NCI-H2107 (cell line): Measurements from ENCODE around the gene ETV2.
A peak's percentile ranks its signal among the peaks of the same experiment; 100 is the strongest.
"Not testable (repeated sequence)": the region's sequence is repeated elsewhere in the genome, so short reads cannot be mapped to it uniquely, and the experiment has no call there.

Experiments
- DNase-seq: peaks from one replicate; lab custom pipeline; 2025; lab: John Stamatoyannopoulos, UW

ETV2 gene

DNA sequence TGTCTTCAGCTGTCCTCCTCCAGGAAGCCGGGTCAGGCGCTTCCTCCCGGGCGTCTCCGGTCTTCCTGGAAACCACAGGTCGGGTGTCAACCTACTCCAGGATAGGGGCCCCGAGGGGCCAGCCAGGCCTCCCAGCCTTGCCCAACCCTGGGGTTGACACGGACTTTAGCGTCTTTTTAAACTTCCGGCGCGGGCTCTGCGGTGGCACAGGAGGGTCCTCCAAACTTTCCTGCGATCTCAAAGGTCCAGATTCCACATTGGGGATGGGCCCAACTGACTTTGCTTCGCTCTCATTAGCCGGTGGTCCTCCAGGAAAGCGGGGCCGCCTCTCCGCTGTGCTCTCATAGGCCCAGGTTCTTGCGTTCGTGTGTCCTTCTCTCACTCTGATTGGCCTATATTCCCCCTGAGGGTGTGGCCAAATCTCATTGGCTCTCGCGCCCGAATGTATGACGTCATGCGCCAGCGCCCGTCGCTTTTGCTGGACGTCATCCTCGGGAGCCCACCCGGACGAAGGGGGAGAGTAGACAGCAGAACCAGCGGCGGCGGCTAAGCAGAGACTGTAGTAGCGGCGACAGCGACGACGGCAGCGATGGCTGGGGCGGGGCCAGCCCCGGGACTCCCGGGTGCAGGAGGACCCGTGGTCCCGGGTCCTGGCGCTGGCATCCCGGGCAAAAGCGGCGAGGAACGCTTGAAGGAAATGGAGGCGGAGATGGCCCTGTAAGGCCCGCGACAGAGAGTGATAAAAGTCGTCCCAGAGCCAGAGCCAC is 12.8 kb upstream of the ETV2 start, which contains the start of gene RBM42:
Gene RBM42 (plus strand): TSS at position 472 of the 767 bp plus-strand sequence. CDS start 118 bp downstream, at position 590.
- DNase-seq = peak; percentile 93

DNA sequence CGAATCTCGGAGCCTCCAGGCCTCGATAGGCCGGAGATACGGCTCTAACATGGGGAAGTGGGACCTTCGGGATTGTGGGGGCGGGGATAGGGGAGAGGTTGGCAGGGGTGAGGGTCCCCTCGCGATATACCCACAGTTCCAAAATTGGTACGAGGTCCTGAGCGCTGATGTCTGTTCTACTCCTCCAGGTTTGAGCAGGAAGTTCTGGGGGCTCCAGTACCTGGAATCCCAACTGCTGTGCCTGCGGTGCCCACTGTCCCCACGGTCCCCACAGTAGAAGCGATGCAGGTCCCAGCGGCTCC is 12.3 kb upstream of the ETV2 start:
- no peak for DNase-seq

DNA sequence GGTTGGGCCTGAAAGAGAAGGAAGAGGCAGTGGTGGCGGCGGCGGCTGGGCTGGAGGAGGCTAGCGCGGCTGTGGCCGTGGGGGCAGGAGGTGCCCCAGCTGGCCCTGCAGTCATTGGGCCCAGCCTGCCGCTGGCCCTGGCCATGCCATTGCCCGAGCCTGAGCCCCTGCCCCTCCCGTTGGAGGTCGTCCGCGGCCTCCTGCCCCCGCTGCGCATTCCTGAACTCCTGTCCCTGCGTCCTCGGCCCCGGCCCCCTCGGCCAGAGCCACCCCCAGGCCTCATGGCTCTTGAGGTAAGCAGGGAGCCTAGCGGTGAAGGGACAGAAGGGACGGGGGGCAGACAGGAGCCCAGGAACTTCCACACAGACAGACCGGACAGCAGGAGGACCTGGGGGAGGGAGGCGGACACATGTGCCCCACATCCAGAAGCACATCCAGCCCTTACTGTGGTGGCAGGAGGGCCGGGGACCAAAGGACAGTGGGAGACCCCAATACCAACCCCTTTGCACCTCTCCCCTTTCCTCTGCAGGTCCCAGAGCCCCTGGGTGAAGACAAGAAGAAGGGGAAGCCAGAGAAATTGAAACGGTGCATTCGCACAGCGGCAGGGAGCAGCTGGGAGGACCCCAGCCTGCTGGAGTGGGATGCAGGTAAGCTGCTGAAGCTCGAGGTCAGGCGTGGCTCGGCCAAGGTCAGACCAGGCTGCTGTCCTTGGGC is 7.7 kb upstream of the ETV2 start:
- DNase-seq = no peak

DNA sequence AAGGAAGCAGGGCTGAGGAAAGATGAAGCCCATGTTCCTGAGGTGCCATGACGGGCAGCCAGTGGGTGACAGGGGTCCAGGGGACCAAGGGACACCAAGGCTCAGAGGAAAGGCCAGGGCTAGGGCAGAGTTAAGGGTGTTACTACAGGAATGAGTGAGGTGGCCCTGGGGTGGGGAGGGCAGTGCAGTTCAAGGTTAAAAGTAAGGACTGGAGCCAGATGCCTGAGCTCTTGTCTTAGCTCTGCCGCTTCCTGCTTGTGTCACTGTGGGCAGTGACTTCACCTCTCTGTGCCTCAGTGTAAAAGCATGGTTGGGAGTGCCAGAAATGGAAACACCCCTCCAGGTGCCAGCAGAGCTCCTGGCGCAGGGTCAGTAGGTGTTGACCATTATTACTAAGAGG is 4.9 kb upstream of the ETV2 start:
- no peak for DNase-seq

DNA sequence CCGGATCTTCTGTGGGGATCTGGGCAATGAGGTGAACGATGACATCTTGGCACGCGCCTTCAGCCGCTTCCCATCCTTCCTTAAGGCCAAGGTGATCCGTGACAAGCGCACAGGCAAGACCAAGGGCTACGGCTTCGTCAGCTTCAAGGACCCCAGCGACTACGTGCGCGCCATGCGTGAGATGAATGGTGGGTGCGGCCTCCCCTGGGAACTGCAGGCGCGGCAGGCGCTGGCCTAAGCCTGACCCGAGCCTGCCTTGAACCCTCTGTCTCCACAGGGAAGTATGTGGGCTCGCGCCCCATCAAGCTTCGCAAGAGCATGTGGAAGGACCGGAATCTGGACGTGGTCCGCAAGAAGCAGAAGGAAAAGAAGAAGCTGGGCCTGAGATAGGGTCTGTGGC is 4.4 kb upstream of the ETV2 start:
- no peak for DNase-seq

DNA sequence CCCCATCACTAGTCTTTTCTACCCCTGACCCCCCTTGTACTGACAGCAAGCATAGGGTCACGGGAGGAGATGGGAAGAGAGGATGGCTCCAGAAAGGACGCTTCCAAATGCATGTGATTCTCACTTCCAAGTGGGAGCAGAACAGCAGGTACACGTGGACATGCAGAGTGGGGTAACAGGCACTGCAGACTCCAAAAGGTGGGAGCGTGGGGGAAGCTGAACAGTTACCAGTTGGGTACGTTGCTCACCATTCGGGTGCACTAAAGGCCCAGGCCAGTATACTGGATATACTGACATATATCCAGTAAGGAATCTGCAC is 2.3 kb upstream of the ETV2 start:
- no peak for DNase-seq

DNA sequence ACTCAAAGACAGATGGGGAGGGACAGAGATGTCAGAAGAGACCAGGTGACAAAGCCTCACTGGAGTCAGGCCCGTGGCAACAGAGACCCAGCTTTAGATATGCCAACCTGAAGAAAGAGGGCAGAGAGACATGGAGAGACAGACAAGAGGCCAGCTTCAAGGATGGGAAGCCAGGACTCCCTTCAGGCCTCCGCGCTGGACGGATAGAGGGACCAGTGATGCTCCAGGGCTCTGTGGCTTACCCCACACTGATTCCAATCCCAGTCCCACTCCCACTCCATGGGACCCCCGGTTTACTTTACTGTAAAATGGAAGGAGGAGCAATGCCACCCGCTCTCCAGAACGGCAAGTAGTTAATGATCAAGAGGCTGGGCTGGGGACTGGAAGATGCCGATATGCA is 1.7 kb upstream of the ETV2 start:
- no peak for DNase-seq

DNA sequence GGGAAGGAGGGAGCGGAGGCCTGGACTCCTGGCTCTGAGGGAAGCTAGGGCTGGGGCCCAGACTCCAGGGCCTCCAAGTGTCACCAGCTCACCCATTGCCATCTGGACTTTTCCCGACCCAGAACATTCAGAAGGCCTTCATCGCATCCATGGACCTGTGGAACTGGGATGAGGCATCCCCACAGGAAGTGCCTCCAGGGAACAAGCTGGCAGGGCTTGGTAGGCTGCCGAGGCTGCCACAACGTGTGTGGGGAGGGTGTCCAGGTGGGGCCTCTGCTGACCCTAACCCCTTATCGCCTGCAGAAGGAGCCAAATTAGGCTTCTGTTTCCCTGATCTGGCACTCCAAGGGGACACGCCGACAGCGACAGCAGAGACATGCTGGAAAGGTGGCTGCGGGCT is 767 bp downstream of the ETV2 start:
- DNase-seq = no peak

DNA sequence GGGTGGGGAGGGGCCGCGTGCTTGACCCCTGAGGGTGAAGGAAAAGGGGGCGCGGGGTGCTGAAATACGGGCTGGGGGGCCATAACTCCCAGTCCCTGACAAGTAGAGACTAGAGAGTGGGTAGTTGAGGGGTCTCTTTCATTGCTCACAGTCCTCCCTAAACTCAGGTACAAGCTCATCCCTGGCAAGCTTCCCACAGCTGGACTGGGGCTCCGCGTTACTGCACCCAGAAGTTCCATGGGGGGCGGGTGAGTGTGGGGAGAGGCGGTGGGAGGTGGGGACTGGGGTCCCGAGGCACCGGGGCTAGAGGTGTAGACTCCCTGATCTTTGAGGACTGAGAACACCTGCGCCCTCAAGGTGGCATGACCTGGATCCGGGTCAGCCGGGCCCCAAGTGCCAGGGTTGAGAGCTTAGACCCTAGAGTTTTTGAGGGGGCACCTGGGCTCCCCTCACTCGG is 1.3 kb downstream of the ETV2 start:
- DNase-seq = no peak

DNA sequence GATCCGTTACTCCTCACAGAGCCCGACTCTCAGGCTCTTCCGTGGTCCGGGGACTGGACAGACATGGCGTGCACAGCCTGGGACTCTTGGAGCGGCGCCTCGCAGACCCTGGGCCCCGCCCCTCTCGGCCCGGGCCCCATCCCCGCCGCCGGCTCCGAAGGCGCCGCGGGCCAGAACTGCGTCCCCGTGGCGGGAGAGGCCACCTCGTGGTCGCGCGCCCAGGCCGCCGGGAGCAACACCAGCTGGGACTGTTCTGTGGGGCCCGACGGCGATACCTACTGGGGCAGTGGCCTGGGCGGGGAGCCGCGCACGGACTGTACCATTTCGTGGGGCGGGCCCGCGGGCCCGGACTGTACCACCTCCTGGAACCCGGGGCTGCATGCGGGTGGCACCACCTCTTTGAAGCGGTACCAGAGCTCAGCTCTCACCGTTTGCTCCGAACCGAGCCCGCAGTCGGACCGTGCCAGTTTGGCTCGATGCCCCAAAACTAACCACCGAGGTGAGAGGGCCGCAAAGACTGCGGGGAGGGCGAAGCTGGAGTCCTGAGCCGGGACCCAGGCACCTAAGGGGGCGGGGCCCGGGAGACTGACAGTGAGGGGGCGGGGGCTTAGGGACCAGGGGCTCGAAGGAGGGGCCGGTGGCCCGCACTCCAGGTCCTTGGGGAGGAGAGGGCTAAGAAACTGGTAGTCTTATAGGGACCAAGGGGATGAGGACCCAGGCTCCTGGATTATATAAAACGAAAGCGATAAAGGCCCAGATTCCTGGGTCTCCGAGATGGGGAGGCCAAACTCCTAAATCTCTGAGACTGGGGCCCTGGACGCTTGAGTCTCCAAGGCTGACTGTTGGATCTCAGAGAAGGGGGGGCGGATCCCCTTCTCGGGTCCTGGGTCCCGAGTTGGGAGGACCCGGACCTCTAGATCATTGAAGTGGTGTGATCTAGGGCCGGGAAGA is 2.0 kb downstream of the ETV2 start:
- DNase-seq = peak; percentile 34

DNA sequence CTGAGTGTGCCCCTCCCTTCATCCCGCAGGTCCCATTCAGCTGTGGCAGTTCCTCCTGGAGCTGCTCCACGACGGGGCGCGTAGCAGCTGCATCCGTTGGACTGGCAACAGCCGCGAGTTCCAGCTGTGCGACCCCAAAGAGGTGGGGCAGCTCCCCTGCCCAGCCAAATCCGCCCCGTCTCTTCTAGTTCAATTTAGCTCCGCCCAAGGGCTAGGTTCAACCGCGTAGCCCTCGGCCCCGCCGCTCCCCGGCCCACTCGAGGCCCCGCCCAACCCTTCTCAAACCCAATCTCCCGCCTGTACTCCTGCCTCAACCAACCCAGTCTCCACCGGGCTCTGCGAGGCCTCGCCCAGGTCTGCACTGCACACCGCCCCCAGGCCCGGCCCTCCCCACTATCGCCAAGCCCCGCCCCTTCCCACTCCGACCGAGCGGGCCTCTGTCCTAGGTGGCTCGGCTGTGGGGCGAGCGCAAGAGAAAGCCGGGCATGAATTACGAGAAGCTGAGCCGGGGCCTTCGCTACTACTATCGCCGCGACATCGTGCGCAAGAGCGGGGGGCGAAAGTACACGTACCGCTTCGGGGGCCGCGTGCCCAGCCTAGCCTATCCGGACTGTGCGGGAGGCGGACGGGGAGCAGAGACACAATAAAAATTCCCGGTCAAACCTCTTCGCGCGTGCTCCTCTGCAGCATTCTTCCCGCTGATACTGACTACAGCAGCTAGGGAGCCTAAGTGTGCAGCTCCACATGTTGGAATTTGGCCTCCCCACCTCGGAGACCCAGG is 2.9 kb downstream of the ETV2 start:
- DNase-seq = peak; percentile 76

DNA sequence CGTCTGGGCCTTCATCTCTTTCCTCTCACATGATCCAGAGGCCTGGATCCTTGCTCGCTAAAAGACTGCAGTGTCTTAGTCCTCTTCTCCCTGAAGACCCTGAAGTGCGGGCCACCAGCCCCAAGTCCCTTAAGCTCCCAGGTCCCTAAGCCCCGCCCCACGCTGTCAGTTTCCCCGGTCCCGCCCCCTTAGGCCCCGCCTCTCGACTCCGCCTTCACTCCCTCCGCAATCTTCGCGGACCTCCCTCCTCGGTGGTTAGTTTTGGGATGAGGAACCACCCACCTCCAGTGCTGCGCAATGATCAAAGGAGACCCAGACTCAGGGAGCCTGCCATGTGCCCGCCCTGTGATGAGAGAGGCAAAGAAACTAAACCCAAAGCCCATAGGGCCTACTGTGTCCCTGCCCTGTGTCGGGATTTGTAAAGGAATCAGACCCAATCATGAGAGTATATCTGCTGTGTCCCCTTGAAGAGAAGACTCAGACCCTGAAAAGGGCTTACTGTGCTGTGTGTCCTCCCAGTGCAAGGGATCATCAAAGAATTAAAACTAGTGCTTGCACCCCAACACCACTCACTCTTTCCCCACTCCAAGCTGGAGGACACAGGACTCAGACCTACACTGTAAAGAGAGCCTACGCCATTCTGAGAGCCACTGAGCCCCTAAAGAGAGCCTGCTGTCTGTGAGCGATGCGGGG is 3.6 kb downstream of the ETV2 start:
- no peak for DNase-seq

DNA sequence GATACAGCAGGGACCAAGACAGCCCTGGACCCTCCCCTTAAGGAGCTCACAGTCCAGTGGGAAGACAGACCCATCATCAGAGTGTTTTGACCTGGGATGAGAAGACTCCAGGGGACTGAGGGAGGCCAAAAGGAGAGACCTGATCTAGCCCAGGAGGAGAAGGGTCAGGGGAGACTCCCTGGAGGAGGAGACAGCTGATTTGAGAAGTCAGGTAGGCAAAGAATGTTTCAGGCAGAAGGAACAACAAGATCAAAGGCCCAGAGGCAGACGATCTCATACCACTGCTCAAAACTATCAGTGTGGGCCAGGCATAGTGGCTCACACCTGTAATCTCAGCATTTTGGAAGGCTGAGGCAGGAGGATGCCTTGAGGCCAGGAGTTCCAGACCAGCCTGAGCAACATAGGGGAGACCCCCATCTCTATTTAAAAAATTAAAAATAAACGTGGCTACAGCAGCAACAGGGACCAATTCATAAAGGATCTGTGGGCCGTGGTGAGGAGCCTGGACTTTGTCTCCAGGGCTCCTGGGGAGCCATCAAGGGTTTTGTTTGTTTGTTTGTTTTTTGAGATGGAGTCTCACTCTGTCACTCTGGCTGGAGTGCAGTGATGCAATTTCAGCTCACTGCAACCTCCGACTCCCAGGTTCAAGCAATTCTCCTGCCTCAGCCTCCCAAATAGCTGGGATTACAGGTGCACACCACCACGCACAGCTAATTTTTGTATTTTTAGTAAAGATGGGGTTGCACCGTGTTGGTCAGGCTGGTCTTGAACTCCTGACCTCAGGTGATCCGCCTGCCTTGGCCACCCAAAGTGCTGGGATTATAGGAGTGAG is 4.4 kb downstream of the ETV2 start:
- no peak for DNase-seq

DNA sequence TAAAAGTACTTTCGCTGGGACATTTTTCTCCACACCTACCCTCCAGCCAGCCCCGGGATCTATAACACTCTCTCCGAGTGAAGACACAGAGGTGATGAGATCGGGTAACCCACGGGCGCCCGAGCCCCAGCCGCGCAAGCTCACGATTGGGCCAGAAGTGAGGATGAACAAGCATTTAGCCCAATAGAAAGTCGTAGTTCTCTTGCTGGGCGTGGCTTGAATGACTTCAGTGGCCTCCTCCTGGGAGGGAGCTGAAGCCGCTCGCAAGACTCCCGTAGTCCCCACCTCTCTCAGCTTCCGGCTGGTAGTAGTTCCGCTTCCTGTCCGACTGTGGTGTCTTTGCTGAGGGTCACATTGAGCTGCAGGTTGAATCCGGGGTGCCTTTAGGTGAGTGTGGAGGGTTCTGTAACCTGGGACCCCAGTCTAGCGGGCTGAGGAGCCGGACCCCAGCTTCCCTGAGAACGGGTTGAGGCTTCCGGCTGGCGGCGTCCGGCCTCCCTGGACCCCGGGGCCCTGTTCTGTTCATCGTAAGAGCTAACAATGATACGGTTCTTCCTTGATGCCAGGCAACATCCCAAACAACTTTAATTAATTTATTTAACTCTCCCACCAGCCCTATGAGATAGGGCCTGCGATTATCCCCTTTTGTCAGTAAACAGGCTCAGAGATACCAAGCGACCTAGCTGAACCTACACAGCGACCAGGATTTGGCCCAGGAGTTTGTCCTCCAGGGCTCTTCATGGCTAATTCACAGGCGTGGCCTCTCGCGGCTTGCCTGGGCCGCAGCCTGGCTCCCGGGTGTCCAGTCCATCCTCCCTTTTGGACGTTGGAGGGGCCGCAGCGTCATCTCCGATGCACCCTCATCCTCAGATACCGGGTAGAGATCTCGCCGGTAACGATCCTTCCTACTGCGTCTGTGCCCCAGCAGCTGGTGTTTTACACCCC is 6.7 kb downstream of the ETV2 start, which contains the start of gene COX6B1:
Gene COX6B1 (plus strand): TSS at position 307 of the 945 bp plus-strand sequence. CDS start 2,921 bp downstream, outside the sequence.
- DNase-seq = peak; percentile 94

DNA sequence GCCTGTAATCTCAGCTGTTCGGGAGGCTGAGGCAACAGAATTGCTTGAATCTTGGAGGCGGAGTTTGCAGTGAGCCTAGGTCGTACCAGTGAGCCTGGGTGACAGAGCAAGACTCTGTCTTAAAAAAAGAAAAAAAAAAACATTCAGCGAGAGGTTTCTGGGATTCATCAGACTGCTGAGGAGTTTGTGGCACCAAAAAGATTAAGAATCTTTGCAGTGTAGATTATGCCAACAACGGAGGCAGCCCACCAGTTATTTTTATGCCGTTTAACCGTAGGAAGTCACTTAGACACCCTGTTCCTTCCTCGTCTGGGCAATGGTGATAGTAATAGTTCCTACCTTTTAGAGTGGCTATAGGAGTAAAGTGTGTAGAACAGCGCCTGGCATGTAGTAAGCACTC is 9.0 kb downstream of the ETV2 start:
- DNase-seq = no peak

DNA sequence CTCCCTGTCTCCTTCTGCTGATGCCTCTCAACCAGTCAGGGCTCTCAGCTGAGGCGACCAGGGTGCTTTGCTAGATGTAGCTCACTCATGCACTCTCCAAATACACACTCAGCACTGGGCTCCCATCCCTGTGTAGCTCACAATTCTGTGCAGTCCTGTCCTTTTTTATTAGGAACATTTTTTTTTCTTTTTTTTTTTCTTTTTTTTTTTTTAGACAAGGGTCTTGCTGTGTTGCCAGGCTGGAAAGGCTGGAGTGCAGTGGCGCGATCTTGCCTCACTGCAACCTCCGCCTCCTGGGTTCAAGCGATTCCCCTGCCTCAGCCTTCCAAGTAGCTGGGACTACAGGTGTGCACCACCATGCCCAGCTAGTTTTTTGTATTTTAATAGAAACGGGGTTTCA is 13.3 kb downstream of the ETV2 start:
- DNase-seq = not testable (repeated sequence)

DNA sequence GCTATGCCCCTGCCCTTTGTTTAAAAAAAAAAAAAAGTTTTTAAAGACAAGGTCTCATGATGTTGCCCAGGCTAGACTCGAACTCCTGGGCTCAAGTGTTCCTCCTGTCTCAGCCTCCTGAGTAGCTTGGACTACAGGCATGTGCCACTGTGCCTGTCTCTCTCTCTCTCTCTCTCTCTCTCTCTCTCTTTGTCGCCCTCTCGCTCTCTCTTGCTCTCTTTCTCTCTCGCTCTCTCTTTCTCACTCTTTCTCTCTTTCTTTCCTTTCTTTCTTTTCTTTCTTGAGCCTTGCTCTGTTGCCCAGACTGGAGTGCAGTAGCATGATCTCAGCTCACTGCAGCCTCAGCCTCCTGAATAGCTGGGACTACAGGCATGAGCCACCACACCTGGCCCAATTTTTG is 14.1 kb downstream of the ETV2 start:
- DNase-seq = no peak

DNA sequence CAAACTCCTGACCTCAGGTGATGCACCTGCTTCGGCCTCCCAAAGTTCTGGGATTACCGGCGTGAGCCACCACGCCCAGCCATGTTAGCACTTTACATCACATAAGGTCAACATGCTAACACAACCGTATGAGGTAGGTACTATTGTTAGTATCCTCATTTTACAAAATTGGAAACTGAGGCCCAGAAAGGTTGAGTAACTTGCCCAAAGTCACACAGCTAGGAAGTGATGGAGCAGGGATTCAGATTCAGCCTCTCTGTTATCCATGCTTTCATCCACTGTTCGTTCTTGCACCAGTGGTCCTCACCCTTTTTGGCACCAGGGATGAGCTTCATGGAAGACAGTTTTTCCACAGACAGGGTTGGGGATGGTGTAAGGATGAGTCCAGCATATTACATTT is 15.2 kb downstream of the ETV2 start:
- DNase-seq = no peak
